Adrenal gland (tissue), 12 donors: ENCODE data around the gene MAML3. TPM values are rescaled to one million over a fixed set of nuclear protein-coding genes. Genes with fewer than 3 reads are reported as not detected.

Experiments used
- DNase-seq, 7 donors: peaks; one replicate each; pipeline ENCODE4 v3.0.0-alpha.2; 2019 to 2020
- H3K27ac ChIP-seq, 5 donors: fragments of 200-600 bp; sonication (generic) in 4 of 5; 1 replicate in 3 of 5; 2 replicates in 2 of 5; pipeline versions ENCODE4 v1.5.1 to v1.8.0; 2016 to 2020; ENCODE audit warnings: mild to moderate bottlenecking in 1 of 5
- H3K27me3 ChIP-seq: fragments of 200-600 bp; 2 replicates; pipeline ENCODE4 v1.8.0; 2021
- H3K36me3 ChIP-seq, 2 donors: fragments of 200-600 bp; replicated peaks in 1 of 2; 1 replicate in 1 of 2; 2 replicates in 1 of 2; pipeline versions ENCODE4 v1.5.1 to v1.8.0; 2018 to 2022
- H3K4me1 ChIP-seq, 2 donors: fragments of 200-600 bp; replicated peaks in 1 of 2; 1 replicate in 1 of 2; 2 replicates in 1 of 2; pipeline versions ENCODE4 v1.5.1 to v1.8.0; 2018 to 2021
- H3K4me3 ChIP-seq, 4 donors: fragments of 200-600 bp; sonication (generic) in 3 of 4; one replicate each; pipeline ENCODE4 v1.5.1; 2016 to 2018
- H3K9me3 ChIP-seq, 3 donors: fragments of 200-600 bp; sonication (generic) in 1 of 3; replicated peaks in 1 of 3; 1 replicate in 2 of 3; 2 replicates in 1 of 3; pipeline versions ENCODE4 v1.5.1 to v1.8.0; 2016 to 2021
- POLR2A ChIP-seq, 2 donors: fragments of 450-650 bp; IDR thresholded peaks; one replicate each; pipeline ENCODE4 v1.6.1; 2017; ENCODE audit warnings: antibody characterized with exemption in 2 of 2, mild to moderate bottlenecking in 2 of 2, moderate library complexity in 1 of 2
- WGBS, 4 donors: extraction: QIAGEN DNeasy Blood & Tissue Kit in 2 of 4; methylation state at CpG; one replicate each; pipeline versions ENCODE4 v1.1.5 to v1.1.7; 2013 to 2017; 5-methylcytosine and 5-hydroxymethylcytosine counted together
- intact Hi-C, 2 donors: fragments of 100-400 bp; cut with DNase I; formaldehyde crosslinking; loops; one replicate each; pipeline versions ENCODE4 v1.14.1 to v1.15.0; 2022 to 2023
- polyA plus RNA-seq, 3 donors: library from polyadenylated mRNA; stranded (reverse); fragments of 200-250 nt in 2 of 3; fragments of 350-450 nt in 1 of 3; fragmentation: Illumina TruSeq in 1 of 3; extraction: RNeasy Lipid Tissue Mini Kit (QIAGEN cat#74804) in 1 of 3; gene quantifications; one replicate each; pipeline ENCODE4 v1.2.3, GENCODE V29; 2013 to 2014
- total RNA-seq, 9 donors: library from RNA; depleted of rRNA in 4 of 9; stranded (reverse); fragments of >200 nt in 4 of 9; fragments of 120-200 nt in 1 of 9; fragmentation: NEBNext Ultra II Directional in 1 of 9; extraction: Animal tissue kit (Norgen Biotek cat#: 25700) in 1 of 9; gene quantifications; one replicate each; pipeline versions ENCODE4 v1.1.0 to v1.2.4, GENCODE V29; 2013 to 2023
- TF ChIP-seq, protein P1 (sequence below), 6 experiments: fragments of 450-650 bp in 4 of 6; fragments of 200-600 bp in 2 of 6; sonication (generic) in 1 of 6; IDR thresholded peaks; 1 replicate in 5 of 6; 2 replicates in 1 of 6; pipeline versions ENCODE4 v1.5.1 to v1.8.0; 2016 to 2021; ENCODE audit warnings: antibody characterized with exemption in 6 of 6, mild to moderate bottlenecking in 2 of 6, moderate library complexity in 1 of 6
- donor health status: healthy with polysubstance abuse.
- donor health status: Bipolar disorder and iron deficiency.
- donor health status: DM: yes; HTN: yes; CAD: no.
- donor health status: DM: no; HTN: no; CAD: no.
- donor health status: DM: no; HTN: no; CAD: no.
- donor health status: DM: yes; HTN: yes; CAD: no.

MAML3 gene
- total and polyA plus RNA-seq, 12 donors = 2.0 to 15.9 (median 8.4) TPM

DNA sequence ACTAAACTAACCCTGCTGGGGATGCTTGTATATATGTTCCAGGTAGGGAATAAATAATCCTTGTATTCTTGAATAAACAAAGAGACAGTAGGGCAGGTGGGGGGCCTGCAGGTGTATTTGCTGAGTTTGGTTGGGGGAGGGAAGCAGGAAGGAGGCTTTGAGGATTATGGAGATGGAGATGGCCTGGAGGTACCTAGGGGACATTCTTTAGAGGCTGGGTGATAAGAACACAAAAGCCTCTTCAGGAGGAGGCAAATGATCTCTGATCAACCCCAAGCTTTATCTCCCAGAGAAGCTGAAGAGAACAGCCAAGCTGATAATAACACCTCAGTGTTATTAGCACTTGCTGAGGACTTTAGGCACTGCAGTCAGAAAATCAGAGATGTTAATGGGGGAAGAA is 300.7 kb downstream of the MAML3 start:
- H3K27me3 ChIP-seq = no peaks in the 10 kb centered on the region
- H3K4me1 ChIP-seq = peaks cover 0 to 4% of the 10 kb centered on the region in 2 donors
- H3K27ac ChIP-seq = no peak overlapping the region
- no peaks in the 10 kb centered on the region for H3K9me3 ChIP-seq
- intact Hi-C loops = no loop called here
- no peak for TF ChIP-seq POLR2A (IDR thresholded peaks at IDR 0.05)
- TF ChIP-seq, protein P1, sequence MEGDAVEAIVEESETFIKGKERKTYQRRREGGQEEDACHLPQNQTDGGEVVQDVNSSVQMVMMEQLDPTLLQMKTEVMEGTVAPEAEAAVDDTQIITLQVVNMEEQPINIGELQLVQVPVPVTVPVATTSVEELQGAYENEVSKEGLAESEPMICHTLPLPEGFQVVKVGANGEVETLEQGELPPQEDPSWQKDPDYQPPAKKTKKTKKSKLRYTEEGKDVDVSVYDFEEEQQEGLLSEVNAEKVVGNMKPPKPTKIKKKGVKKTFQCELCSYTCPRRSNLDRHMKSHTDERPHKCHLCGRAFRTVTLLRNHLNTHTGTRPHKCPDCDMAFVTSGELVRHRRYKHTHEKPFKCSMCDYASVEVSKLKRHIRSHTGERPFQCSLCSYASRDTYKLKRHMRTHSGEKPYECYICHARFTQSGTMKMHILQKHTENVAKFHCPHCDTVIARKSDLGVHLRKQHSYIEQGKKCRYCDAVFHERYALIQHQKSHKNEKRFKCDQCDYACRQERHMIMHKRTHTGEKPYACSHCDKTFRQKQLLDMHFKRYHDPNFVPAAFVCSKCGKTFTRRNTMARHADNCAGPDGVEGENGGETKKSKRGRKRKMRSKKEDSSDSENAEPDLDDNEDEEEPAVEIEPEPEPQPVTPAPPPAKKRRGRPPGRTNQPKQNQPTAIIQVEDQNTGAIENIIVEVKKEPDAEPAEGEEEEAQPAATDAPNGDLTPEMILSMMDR (IDR thresholded peaks at IDR 0.05) = no peak
- H3K4me3 ChIP-seq = no peak overlapping the region
- no peak for DNase-seq
- no peaks in the 10 kb centered on the region for H3K36me3 ChIP-seq

DNA sequence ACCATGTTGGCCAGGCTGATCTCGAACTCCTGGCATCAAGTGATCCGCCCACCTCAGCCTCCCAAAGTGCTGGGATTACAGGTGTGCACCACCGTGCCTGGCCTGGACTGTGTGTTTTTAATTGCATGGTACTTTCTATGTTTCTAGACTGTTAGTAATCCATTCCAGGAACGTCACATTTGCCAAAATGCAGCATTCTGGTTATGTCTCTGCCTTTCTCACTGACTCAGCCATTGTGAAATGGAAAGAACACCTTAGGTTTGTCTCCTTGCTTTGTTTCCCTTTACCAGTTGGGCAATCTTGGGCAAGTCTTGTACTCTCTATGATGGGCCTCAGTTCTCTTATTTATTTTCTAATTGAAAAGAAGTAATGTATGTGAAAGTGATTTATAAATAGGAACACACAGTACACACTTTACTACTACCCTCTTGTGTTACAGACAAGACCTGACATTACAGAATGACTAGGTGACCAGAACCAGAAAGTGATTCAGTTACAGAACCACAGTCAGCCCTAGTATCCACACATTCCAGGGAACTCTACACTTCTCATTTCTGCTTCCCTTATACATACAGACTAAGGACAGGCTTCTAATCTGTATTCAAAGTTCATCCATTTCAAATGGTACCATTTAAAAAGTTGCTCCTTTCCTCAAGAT is 301.2 kb downstream of the MAML3 start:
- no peaks in the 10 kb centered on the region for H3K27me3 ChIP-seq
- no peaks in the 10 kb centered on the region for H3K9me3 ChIP-seq
- TF ChIP-seq, protein P1 (IDR thresholded peaks at IDR 0.05) = no peak
- TF ChIP-seq POLR2A (IDR thresholded peaks at IDR 0.05) = no peak
- no peak overlapping the region for H3K4me3 ChIP-seq
- intact Hi-C loops = no loop called here
- WGBS, 4 donors = 80 to 95% (median 90%) methylated on average over 4 of the region's 4 CpGs
- no peak for DNase-seq
- no peak overlapping the region for H3K27ac ChIP-seq
- H3K36me3 ChIP-seq = no peaks in the 10 kb centered on the region
- H3K4me1 ChIP-seq = peaks cover 0 to 4% of the 10 kb centered on the region in 2 donors

DNA sequence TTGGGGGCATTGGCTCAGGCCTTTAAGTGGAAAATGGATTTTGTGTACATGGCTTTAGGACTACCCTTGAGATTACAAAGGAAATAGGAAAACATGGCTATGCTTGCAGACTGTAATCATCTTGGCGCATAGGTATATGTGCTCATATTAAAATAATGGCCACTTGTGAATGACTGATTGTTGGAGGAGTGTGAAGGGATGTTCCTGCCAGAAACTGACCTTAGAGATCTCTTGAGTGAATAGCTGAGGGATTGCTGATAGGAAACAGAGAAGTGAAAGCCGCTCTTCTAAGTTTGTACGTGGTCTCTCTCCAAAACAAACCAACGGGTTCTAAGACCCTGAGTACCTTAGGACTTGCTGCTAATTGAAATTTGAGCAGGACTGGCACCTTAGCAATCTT is 302.3 kb downstream of the MAML3 start:
- Histone ChIP-seq H3K36me3 (no peaks in the 10 kb centered on the region), H3K27ac (no peak overlapping the region), H3K4me3 (no peak overlapping the region), H3K9me3 (no peaks in the 10 kb centered on the region), H3K4me1 (peaks cover 0 to 4% of the 10 kb centered on the region in 2 donors), H3K27me3 (no peaks in the 10 kb centered on the region)
- no peak for DNase-seq
- intact Hi-C loops = no loop called here
- TF ChIP-seq, protein P1 (IDR thresholded peaks at IDR 0.05) = no peak
- no peak for TF ChIP-seq POLR2A (IDR thresholded peaks at IDR 0.05)
- 83 to 97% (median 87%) methylated on average over 4 of the region's 4 CpGs for WGBS, 4 donors

DNA sequence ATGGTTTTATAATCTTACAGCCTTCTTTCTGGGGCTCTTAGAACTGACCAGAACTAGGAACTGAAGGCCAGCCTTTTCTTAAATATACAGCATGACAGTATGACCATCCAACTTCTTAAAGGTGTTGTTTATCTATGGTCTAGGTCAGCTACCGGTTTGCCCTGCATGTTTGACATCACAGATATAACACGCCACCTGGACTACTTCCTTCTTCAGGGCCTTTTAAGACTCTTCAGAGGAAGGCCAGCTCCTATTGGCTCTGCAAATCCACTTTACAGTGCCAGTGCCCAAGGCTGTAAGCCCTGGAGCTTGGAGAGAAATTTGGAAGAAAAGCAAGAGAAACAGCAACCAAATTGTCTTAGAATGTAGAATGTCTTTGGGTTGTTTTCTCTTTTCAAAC is 302.9 kb downstream of the MAML3 start:
- H3K4me1 ChIP-seq = peaks cover 0 to 4% of the 10 kb centered on the region in 2 donors
- WGBS, 4 donors = 89 to 100% (median 95%) methylated on average over 2 of the region's 2 CpGs

More for the DNA sequence above, 302.9 kb downstream of the MAML3 start:
- no peak for DNase-seq
- no peak overlapping the region for H3K27ac ChIP-seq
- H3K36me3 ChIP-seq = no peaks in the 10 kb centered on the region
- intact Hi-C loops = no loop called here
- no peak overlapping the region for H3K4me3 ChIP-seq
- no peaks in the 10 kb centered on the region for H3K9me3 ChIP-seq
- H3K27me3 ChIP-seq = no peaks in the 10 kb centered on the region
- TF ChIP-seq, protein P1 (IDR thresholded peaks at IDR 0.05) = no peak
- no peak for TF ChIP-seq POLR2A (IDR thresholded peaks at IDR 0.05)
